Pancreas (tissue), 10 donors: ENCODE measurements around the gene KIF5B. TPM values are rescaled to one million over a fixed set of nuclear protein-coding genes. Genes with fewer than 3 reads are reported as not detected.
A peak's percentile ranks its signal among the peaks of the same experiment; 100 is the strongest.
"Not testable (repeated sequence)": the region's sequence is repeated elsewhere in the genome, so short reads cannot be mapped to it uniquely, and the experiment has no call there.

ENCODE experiments used
- ATAC-seq, 4 donors: fragments of 200-7000 bp; cut with Tn5 transposase; one replicate each; pipeline versions ENCODE4 v1.8.0 to v1.9.1; 2020; ENCODE audit warnings: mild to moderate bottlenecking in 4 of 4, moderate library complexity in 4 of 4
- DNase-seq, 6 donors: peaks; one replicate each; pipeline ENCODE4 v3.0.0-alpha.2; 2020
- FAIRE-seq: peaks from 2 replicates; lab custom pipeline; 2012; peaks lifted over from hg19 to GRCh38; lab: Jason Lieb, UNC
- H3K27ac ChIP-seq, 4 donors: fragments of 200-600 bp; sonication (generic); 1 replicate in 3 of 4; 2 replicates in 1 of 4; pipeline versions ENCODE4 v1.5.0 to v1.8.0; 2020
- H3K27me3 ChIP-seq, 4 donors: fragments of 200-600 bp; one replicate each; pipeline ENCODE4 v1.8.0; 2021
- H3K36me3 ChIP-seq, 3 donors: fragments of 200-600 bp; sonication (generic) in 1 of 3; one replicate each; pipeline versions ENCODE4 v1.5.0 to v1.8.0; 2020 to 2021
- H3K4me1 ChIP-seq, 3 donors: fragments of 200-600 bp; one replicate each; pipeline ENCODE4 v1.8.0; 2021
- H3K4me3 ChIP-seq, 4 donors: fragments of 200-600 bp; sonication (generic) in 2 of 4; one replicate each; pipeline versions ENCODE4 v1.5.0 to v1.8.0; 2020 to 2021
- H3K9me3 ChIP-seq, 4 donors: fragments of 200-600 bp; one replicate each; pipeline ENCODE4 v1.8.0; 2021
- CTCF ChIP-seq, 4 donors: fragments of 200-600 bp; sonication (generic) in 3 of 4; IDR thresholded peaks; one replicate each; pipeline versions ENCODE4 v1.5.0 to v1.8.0; 2021; ENCODE audit warnings: antibody characterized with exemption in 4 of 4
- WGBS, 2 donors: extraction: QIAGEN DNeasy Blood & Tissue Kit; methylation state at CpG; one replicate each; pipeline ENCODE4 v1.1.7; 2013; 5-methylcytosine and 5-hydroxymethylcytosine counted together
- intact Hi-C, 3 donors: fragments of 100-400 bp; cut with DNase I; formaldehyde crosslinking; loops; one replicate each; pipeline versions ENCODE4 v1.11.1 to v1.14.2; 2022
- polyA plus RNA-seq, 2 donors: library from polyadenylated mRNA; stranded (reverse); fragments of 200-250 nt; gene quantifications; one replicate each; pipeline ENCODE4 v1.2.3, GENCODE V29; 2013
- total RNA-seq, 6 donors: library from RNA; stranded (reverse); fragmentation: NEBNext Ultra II Directional in 4 of 6; extraction: Animal tissue kit (Norgen Biotek cat#: 25700) in 4 of 6; gene quantifications; one replicate each; pipeline versions ENCODE4 v1.2.1 to v1.2.4, GENCODE V29; 2021 to 2023
- donor health status: healthy with polysubstance abuse.
- donor health status: DM: no; HTN: no; CAD: no; lungs with moderate emphysema.
- donor health status: DM: no; HTN: no; CAD: no.
- donor health status: control.
- donor health status: control.
- donor health status: Bipolar disorder and iron deficiency.
- donor health status: DM: yes; HTN: yes; CAD: no.
- donor health status: DM: no; HTN: no; CAD: no.
- donor health status: DM: no; HTN: no; CAD: no.
- donor health status: DM: yes; HTN: yes; CAD: no.

Gene KIF5B
- total and polyA plus RNA-seq, 8 donors: 17.2 to 48.3 (median 33.4) TPM

- Histone ChIP-seq H3K4me1 (no peaks in the 10 kb centered on the region), H3K36me3 (no peaks in the 10 kb centered on the region), H3K9me3 (no peaks in the 10 kb centered on the region), H3K27me3 (no peaks in the 10 kb centered on the region), H3K27ac (no peak overlapping the region), H3K4me3 (no peak overlapping the region)
- no peak for TF ChIP-seq CTCF (IDR thresholded peaks at IDR 0.05)
- intact Hi-C loops: no loop called here
- FAIRE-seq (no peak), DNase-seq (no peak), ATAC-seq (no peak)
- WGBS, 2 donors: 90 to 92% methylated on average over 6 of the region's 6 CpGs
Measured at GRCh38 chr10:31975157-31975765, 81.0 kb downstream of the KIF5B start.

DNA sequence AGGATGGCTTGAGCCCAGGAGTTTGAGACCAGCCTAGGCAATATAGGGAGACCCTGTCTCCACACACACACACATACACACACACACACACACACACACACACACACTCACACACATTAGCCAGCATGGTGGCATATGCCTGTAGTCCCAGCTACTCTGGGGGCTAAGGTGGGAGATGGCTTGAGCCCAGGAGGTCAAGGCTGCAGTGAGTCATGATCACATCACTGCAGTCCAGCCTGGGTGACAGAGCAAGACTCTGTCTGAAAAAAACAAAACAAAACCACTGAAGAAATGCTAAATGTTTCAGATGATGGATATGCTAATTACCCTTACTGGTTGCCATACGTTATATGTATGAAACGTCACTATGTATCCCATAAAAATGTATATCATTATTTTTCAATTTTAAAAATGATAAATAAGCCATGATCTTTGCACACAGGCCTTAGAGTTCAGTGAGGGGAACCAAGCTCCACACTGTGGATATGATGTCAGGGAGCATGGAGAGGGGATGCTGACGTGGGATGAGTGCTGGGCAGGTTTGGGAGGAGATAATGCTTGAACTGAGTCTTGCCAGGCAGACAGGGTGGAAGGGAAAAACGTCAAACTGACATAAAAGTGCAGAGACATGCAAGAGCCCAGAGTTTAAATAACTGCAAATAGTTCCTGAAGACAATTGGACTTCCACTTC is 81.6 kb downstream of the KIF5B start:
- no peaks in the 10 kb centered on the region for H3K4me1 ChIP-seq
- no peak for TF ChIP-seq CTCF (IDR thresholded peaks at IDR 0.05)
- DNase-seq: no peak
- no peaks in the 10 kb centered on the region for H3K27me3 ChIP-seq
- H3K9me3 ChIP-seq: no peaks in the 10 kb centered on the region
- ATAC-seq: no peak
- H3K4me3 ChIP-seq: no peak overlapping the region
- no peak overlapping the region for H3K27ac ChIP-seq
- no peak for FAIRE-seq
- no peaks in the 10 kb centered on the region for H3K36me3 ChIP-seq
- intact Hi-C loops: no loop called here
- WGBS, 2 donors: 76 to 90% methylated on average over 4 of the region's 4 CpGs

GRCh38 chr10:31972519-31973041 is 83.6 kb downstream of the KIF5B start:
- no peaks in the 10 kb centered on the region for H3K36me3 ChIP-seq
- no peak for TF ChIP-seq CTCF (IDR thresholded peaks at IDR 0.05)
- H3K4me3 ChIP-seq: no peak overlapping the region
- no peaks in the 10 kb centered on the region for H3K27me3 ChIP-seq
- no peak overlapping the region for H3K27ac ChIP-seq
- WGBS, 2 donors: 54 to 60% methylated on average over 9 of the region's 9 CpGs
- FAIRE-seq (no peak), ATAC-seq (peak in 2 of 4 donors; percentile 31 to 56), DNase-seq (no peak)
- intact Hi-C loops: no loop called here
- no peaks in the 10 kb centered on the region for H3K4me1 ChIP-seq
- no peaks in the 10 kb centered on the region for H3K9me3 ChIP-seq

GRCh38 chr10:31969847-31970246 is 86.4 kb downstream of the KIF5B start:
- H3K9me3 ChIP-seq, ATAC-seq, H3K4me1 ChIP-seq, H3K27ac ChIP-seq, H3K4me3 ChIP-seq, H3K27me3 ChIP-seq, intact Hi-C loops, FAIRE-seq, H3K36me3 ChIP-seq, DNase-seq: not testable (repeated sequence)
- no CpG with 5 or more reads among the region's 32 CpGs for WGBS, 2 donors

DNA sequence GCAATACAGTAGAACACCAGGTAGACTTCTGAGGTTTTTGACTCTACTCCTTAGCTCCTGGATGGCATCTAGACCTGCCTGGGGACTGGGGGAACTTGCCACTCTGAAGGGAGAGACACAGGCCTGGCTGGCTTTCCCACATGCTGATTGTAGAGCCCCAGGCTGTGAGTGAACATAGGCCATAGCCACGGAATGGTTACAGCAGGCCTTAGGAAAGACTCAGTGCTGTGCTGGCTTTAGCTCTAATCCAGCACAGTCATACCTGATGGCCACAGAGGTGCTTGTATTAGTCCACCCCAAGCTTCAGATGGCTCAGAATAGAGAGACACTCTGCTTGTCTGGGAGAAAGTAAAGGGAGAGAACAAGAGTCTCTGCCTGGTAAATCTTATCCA is 92.6 kb downstream of the KIF5B start:
- Histone ChIP-seq H3K9me3 (no peaks in the 10 kb centered on the region), H3K36me3 (no peaks in the 10 kb centered on the region), H3K4me3 (no peak overlapping the region), H3K27ac (no peak overlapping the region), H3K4me1 (peaks cover 0 to 16% (median 0%) of the 10 kb centered on the region in 3 donors), H3K27me3 (no peaks in the 10 kb centered on the region)
- 65 to 72% methylated on average over 1 of the region's 1 CpG for WGBS, 2 donors
- no peak for DNase-seq
- ATAC-seq: no peak
- TF ChIP-seq CTCF (IDR thresholded peaks at IDR 0.05): no peak
- intact Hi-C loops: no loop called here
- FAIRE-seq: no peak
